Breast epithelium (tissue), 4 donors: ENCODE measurements around the gene LCP2. TPM values are rescaled to one million over a fixed set of nuclear protein-coding genes. Genes with fewer than 3 reads are reported as not detected.

ENCODE experiments used
- DNase-seq, 2 donors: peaks; one replicate each; pipeline ENCODE4 v3.0.0-alpha.2; 2019; ENCODE audit warnings: low spot score in 2 of 2
- H3K27ac ChIP-seq, 2 donors: fragments of 200-600 bp; sonication (generic) in 1 of 2; one replicate each; pipeline ENCODE4 v1.5.1; 2016 to 2019; ENCODE audit warnings: mild to moderate bottlenecking in 1 of 2
- H3K27me3 ChIP-seq, 2 donors: fragments of 200-600 bp; sonication (generic) in 1 of 2; one replicate each; pipeline versions ENCODE4 v1.5.1 to v1.6.0; 2017 to 2019; ENCODE audit warnings: control low read depth in 1 of 2, mild to moderate bottlenecking in 1 of 2
- H3K36me3 ChIP-seq: fragments of 200-600 bp; one replicate; pipeline ENCODE4 v1.5.1; 2019
- H3K4me1 ChIP-seq, 2 donors: fragments of 200-600 bp; sonication (generic); one replicate each; pipeline ENCODE4 v1.5.1; 2016 to 2019; ENCODE audit warnings: control low read depth in 1 of 2
- H3K4me3 ChIP-seq, 3 donors: fragments of 200-600 bp; sonication (generic); 1 replicate in 2 of 3; 2 replicates in 1 of 3; pipeline ENCODE4 v1.5.1; 2016 to 2019; ENCODE audit warnings: mild to moderate bottlenecking in 3 of 3, moderate library complexity in 2 of 3
- H3K9me3 ChIP-seq, 2 donors: fragments of 200-600 bp; sonication (generic) in 1 of 2; one replicate each; pipeline ENCODE4 v1.5.1; 2016 to 2019; ENCODE audit warnings: control low read depth in 1 of 2
- CTCF ChIP-seq, 3 donors: fragments of 450-650 bp; IDR thresholded peaks; one replicate each; pipeline ENCODE4 v1.5.1; 2016 to 2017; ENCODE audit warnings: antibody characterized with exemption in 3 of 3, mild to moderate bottlenecking in 3 of 3, moderate library complexity in 3 of 3
- POLR2A ChIP-seq: fragments of 450-650 bp; IDR thresholded peaks from one replicate; pipeline ENCODE4 v1.6.1; 2016; ENCODE audit warnings: antibody characterized with exemption, mild to moderate bottlenecking, moderate library complexity
- POLR2AphosphoS5 ChIP-seq, 3 donors: sonication (generic); formaldehyde crosslinking; IDR thresholded peaks; one replicate each; pipeline ENCODE4 v1.6.1; 2017; ENCODE audit warnings: antibody characterized with exemption in 3 of 3
- intact Hi-C: fragments of 100-400 bp; cut with DNase I; formaldehyde crosslinking; loops from one replicate; pipeline ENCODE4 v1.15.1; 2023; ENCODE audit warnings: low total_unique reads
- total RNA-seq, 3 donors: library from RNA; depleted of rRNA; stranded (reverse); fragments of >200 nt; gene quantifications; one replicate each; pipeline ENCODE4 v1.1.0, GENCODE V29; 2016

Gene LCP2
- total RNA-seq, 3 donors from 2014 or later: 15.4 to 41.4 (median 21.8) TPM

GRCh38 chr5:170341545-170341944 lies 44.0 kb upstream of the LCP2 start:
- Histone ChIP-seq H3K4me1 (no peaks in the 10 kb centered on the region), H3K36me3 (no peaks in the 10 kb centered on the region), H3K4me3 (no peak overlapping the region), H3K9me3 (peaks cover 0 to 4% of the 10 kb centered on the region in 2 donors), H3K27me3 (no peaks in the 10 kb centered on the region), H3K27ac (no peak overlapping the region)
- no peak for DNase-seq
- intact Hi-C loops: no loop called here
- TF ChIP-seq POLR2AphosphoS5 (IDR thresholded peaks at IDR 0.05) (no peak), CTCF (IDR thresholded peaks at IDR 0.05) (no peak), POLR2A (no peak)

- Histone ChIP-seq H3K9me3 (no peaks in the 10 kb centered on the region), H3K27me3 (no peaks in the 10 kb centered on the region), H3K4me1 (no peaks in the 10 kb centered on the region), H3K4me3 (no peak overlapping the region), H3K36me3 (no peaks in the 10 kb centered on the region), H3K27ac (no peak overlapping the region)
- TF ChIP-seq CTCF (IDR thresholded peaks at IDR 0.05) (no peak), POLR2AphosphoS5 (IDR thresholded peaks at IDR 0.05) (no peak), POLR2A (no peak)
- no peak for DNase-seq
- intact Hi-C loops: no loop called here
Measured at GRCh38 chr5:170339780-170340167, 42.2 kb upstream of the LCP2 start.

- Histone ChIP-seq H3K27ac (no peak overlapping the region), H3K36me3 (no peaks in the 10 kb centered on the region)
- TF ChIP-seq POLR2AphosphoS5 (IDR thresholded peaks at IDR 0.05) (no peak), CTCF (IDR thresholded peaks at IDR 0.05) (peak in 2 of 3 donors; percentile 9 to 16)
Measured at GRCh38 chr5:170338933-170339779, 41.6 kb upstream of the LCP2 start.

GRCh38 chr5:170338291-170338690 lies 40.7 kb upstream of the LCP2 start:
- Histone ChIP-seq H3K27ac (no peak overlapping the region), H3K36me3 (no peaks in the 10 kb centered on the region), H3K9me3 (no peaks in the 10 kb centered on the region), H3K4me3 (no peak overlapping the region), H3K4me1 (no peaks in the 10 kb centered on the region), H3K27me3 (no peaks in the 10 kb centered on the region)
- DNase-seq: no peak
- intact Hi-C loops: no loop called here
- TF ChIP-seq POLR2A (no peak), CTCF (IDR thresholded peaks at IDR 0.05) (no peak), POLR2AphosphoS5 (IDR thresholded peaks at IDR 0.05) (no peak)

More at GRCh38 chr5:170338933-170339779, 41.6 kb upstream of the LCP2 start:
- Histone ChIP-seq H3K9me3 (no peaks in the 10 kb centered on the region), H3K4me1 (no peaks in the 10 kb centered on the region), H3K27me3 (no peaks in the 10 kb centered on the region), H3K4me3 (no peak overlapping the region)
- intact Hi-C loops: no loop called here
- no peak for DNase-seq

DNA sequence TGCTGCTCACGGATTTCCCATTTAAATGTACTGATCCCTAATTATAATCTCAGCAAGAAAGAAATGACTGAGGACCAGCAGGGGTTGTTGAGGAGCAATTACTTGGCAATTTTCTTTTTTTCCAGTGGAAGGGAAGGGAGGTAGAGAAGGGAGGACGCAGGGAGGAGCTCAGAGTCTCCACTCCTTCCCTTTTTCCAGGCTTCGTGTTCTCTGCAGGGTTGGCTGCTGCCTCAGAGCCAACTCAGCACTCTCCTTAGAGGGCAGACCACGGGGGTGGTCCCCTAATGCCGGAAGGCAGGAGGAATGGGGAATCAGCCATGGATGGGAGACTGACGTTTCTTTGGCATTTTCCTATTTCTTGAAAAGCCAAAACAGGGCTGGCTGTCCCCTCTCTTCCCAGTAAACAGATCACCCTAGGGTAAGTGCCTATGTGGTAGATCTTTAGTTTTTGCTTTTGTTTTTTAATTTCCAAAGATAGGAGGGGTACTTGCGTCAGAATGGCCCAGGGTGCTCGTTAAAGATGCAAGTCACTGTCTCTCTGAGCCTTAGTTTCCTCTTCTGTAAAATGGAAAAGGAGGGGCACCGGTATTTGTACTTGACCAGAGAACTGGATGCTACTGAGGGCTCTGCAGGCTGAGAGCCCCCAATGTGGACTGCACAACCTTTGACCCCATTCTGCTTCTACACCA lies 39.6 kb upstream of the LCP2 start:
- Histone ChIP-seq H3K4me1 (no peaks in the 10 kb centered on the region), H3K9me3 (no peaks in the 10 kb centered on the region), H3K4me3 (no peak overlapping the region), H3K36me3 (no peaks in the 10 kb centered on the region), H3K27ac (no peak overlapping the region), H3K27me3 (no peaks in the 10 kb centered on the region)
- no peak for DNase-seq
- intact Hi-C loops: no loop called here
- no peak for TF ChIP-seq CTCF (IDR thresholded peaks at IDR 0.05)
- TF ChIP-seq POLR2A: no peak
- no peak for TF ChIP-seq POLR2AphosphoS5 (IDR thresholded peaks at IDR 0.05)
